ENCODE measurements around the gene TIAM1.

The TIAM1 gene

DNA sequence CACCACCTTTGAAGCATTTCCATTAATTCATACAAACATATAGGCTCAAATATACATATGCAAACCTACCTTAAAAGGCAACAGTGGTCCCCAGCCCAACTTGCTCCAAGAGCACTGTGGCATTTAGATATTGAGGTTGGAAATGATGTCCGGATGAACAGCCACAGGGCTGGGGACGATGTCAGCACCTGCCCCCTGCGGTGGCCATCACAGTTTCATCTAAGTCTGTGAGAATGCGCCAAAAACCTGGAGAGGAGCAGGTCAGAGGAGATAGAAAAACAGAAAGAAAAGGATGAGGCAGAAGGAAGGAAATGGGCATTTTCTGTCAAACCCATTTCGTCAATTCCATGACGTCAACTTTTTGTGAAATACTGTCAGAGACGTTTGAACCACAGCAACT is 67.4 kb downstream of the TIAM1 start:
- no peaks in the 10 kb centered on the region for H3K36me3 ChIP-seq (ENCODE audit: control insufficient read depth, insufficient read depth, low read length)
- no peak overlapping the region for H3K4me3 ChIP-seq (ENCODE audit: low read length)
- H3K27me3 ChIP-seq (ENCODE audit: control insufficient read depth, insufficient read depth, low read length) = no peaks in the 10 kb centered on the region
- peaks cover 16% of the 10 kb centered on the region for H3K4me1 ChIP-seq (ENCODE audit: control insufficient read depth, insufficient read depth, low read length)
- H3K9ac ChIP-seq (ENCODE audit: low read length) = no peak overlapping the region
- H3K9me3 ChIP-seq (ENCODE audit: control insufficient read depth, low read length) = no peaks in the 10 kb centered on the region

DNA sequence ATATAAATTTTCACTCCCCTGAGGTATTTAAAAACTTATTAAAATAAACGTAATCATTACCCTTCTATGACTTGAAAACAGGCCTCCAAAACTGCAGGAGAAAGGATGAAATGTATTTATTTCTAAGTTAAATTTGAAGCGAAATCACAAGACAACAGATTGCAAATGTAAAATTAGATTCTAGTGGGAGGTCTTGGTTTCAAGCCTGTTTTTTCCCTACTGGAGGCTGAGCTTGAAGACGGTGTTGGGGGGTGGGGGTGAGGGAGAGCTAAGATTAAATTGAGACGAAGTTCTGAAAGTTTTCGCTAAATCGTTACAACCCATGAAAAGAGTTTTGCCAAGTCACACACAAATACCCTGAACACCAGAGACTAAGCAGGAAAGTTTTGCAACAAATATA is 68.2 kb downstream of the TIAM1 start:
- Histone ChIP-seq H3K4me3 (ENCODE audit: low read length) (no peak overlapping the region), H3K27me3 (ENCODE audit: control insufficient read depth, insufficient read depth, low read length) (no peaks in the 10 kb centered on the region), H3K9ac (ENCODE audit: low read length) (no peak overlapping the region), H3K4me1 (ENCODE audit: control insufficient read depth, insufficient read depth, low read length) (peaks cover 16% of the 10 kb centered on the region), H3K9me3 (ENCODE audit: control insufficient read depth, low read length) (no peaks in the 10 kb centered on the region), H3K36me3 (ENCODE audit: control insufficient read depth, insufficient read depth, low read length) (no peaks in the 10 kb centered on the region)

- H3K9ac ChIP-seq (ENCODE audit: low read length) = no peak overlapping the region
- H3K9me3 ChIP-seq (ENCODE audit: control insufficient read depth, low read length) = no peaks in the 10 kb centered on the region
- H3K36me3 ChIP-seq (ENCODE audit: control insufficient read depth, insufficient read depth, low read length) = no peaks in the 10 kb centered on the region
- H3K27me3 ChIP-seq (ENCODE audit: control insufficient read depth, insufficient read depth, low read length) = no peaks in the 10 kb centered on the region
- peaks cover 11% of the 10 kb centered on the region for H3K4me1 ChIP-seq (ENCODE audit: control insufficient read depth, insufficient read depth, low read length)
- H3K4me3 ChIP-seq (ENCODE audit: low read length) = no peak overlapping the region
Observed at GRCh38 chr21:31273278-31273677, 70.8 kb downstream of the TIAM1 start.

DNA sequence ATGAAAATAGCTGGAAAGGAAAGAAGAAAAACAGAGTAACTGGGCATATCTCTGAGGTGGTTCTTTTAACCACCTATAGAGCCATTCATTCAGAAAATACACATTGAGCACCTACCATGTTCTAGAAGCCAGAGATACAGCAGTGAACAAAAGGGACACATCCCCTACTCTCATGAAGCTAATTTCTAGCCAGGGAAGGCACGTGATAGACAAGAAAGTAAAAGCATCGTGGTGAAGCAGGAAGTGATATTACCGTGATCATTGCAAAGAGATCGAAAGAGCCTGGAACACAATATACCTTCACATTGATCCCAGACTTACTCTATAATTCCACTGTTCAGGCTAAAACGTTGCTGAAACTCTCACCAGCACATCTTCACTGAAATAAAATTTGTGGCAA is 76.0 kb downstream of the TIAM1 start:
- Histone ChIP-seq H3K36me3 (ENCODE audit: control insufficient read depth, insufficient read depth, low read length) (no peaks in the 10 kb centered on the region), H3K4me3 (ENCODE audit: low read length) (peak overlapping the region; percentile 10), H3K9ac (ENCODE audit: low read length) (peak overlapping the region; percentile 15), H3K4me1 (ENCODE audit: control insufficient read depth, insufficient read depth, low read length) (no peaks in the 10 kb centered on the region), H3K9me3 (ENCODE audit: control insufficient read depth, low read length) (no peaks in the 10 kb centered on the region), H3K27me3 (ENCODE audit: control insufficient read depth, insufficient read depth, low read length) (no peaks in the 10 kb centered on the region)

DNA sequence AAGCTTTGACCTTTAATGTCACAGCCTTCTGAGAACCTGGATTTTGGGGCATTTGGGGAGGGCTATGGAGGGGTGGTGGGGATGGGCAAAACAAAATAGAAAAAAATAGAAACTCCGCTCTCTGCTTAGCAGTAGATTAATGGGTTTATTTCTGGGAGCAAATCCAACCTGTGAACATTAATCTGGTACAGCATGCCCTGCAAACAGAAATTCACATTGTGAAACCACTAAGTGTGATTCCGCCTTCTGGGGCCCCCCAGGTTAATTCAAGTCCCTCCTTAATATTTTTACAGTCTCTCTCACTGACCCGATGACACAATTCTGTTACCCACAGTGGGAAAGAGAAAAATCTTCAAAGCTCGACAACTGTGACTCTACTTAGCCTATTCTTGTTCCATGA is 76.4 kb downstream of the TIAM1 start:
- H3K9ac ChIP-seq (ENCODE audit: low read length) = peak overlapping the region; percentile 15
- no peaks in the 10 kb centered on the region for H3K36me3 ChIP-seq (ENCODE audit: control insufficient read depth, insufficient read depth, low read length)
- H3K9me3 ChIP-seq (ENCODE audit: control insufficient read depth, low read length) = no peaks in the 10 kb centered on the region
- H3K4me1 ChIP-seq (ENCODE audit: control insufficient read depth, insufficient read depth, low read length) = no peaks in the 10 kb centered on the region
- peak overlapping the region; percentile 10 for H3K4me3 ChIP-seq (ENCODE audit: low read length)
- no peaks in the 10 kb centered on the region for H3K27me3 ChIP-seq (ENCODE audit: control insufficient read depth, insufficient read depth, low read length)

- H3K4me1 ChIP-seq (ENCODE audit: control insufficient read depth, insufficient read depth, low read length) = no peaks in the 10 kb centered on the region
- no peaks in the 10 kb centered on the region for H3K27me3 ChIP-seq (ENCODE audit: control insufficient read depth, insufficient read depth, low read length)
- H3K9ac ChIP-seq (ENCODE audit: low read length) = no peak overlapping the region
- no peak overlapping the region for H3K4me3 ChIP-seq (ENCODE audit: low read length)
- H3K9me3 ChIP-seq (ENCODE audit: control insufficient read depth, low read length) = no peaks in the 10 kb centered on the region
- H3K36me3 ChIP-seq (ENCODE audit: control insufficient read depth, insufficient read depth, low read length) = no peaks in the 10 kb centered on the region
Observed at GRCh38 chr21:31266241-31266640, 77.8 kb downstream of the TIAM1 start.

- Histone ChIP-seq H3K9me3 (ENCODE audit: control insufficient read depth, low read length) (no peaks in the 10 kb centered on the region), H3K9ac (ENCODE audit: low read length) (no peak overlapping the region), H3K4me3 (ENCODE audit: low read length) (no peak overlapping the region), H3K36me3 (ENCODE audit: control insufficient read depth, insufficient read depth, low read length) (no peaks in the 10 kb centered on the region), H3K4me1 (ENCODE audit: control insufficient read depth, insufficient read depth, low read length) (no peaks in the 10 kb centered on the region), H3K27me3 (ENCODE audit: control insufficient read depth, insufficient read depth, low read length) (no peaks in the 10 kb centered on the region)
Observed at GRCh38 chr21:31265366-31266013, 78.6 kb downstream of the TIAM1 start.

GRCh38 chr21:31264574-31264973 is 79.5 kb downstream of the TIAM1 start:
- H3K9me3 ChIP-seq (ENCODE audit: control insufficient read depth, low read length) = no peaks in the 10 kb centered on the region
- no peaks in the 10 kb centered on the region for H3K4me1 ChIP-seq (ENCODE audit: control insufficient read depth, insufficient read depth, low read length)
- H3K27me3 ChIP-seq (ENCODE audit: control insufficient read depth, insufficient read depth, low read length) = no peaks in the 10 kb centered on the region
- H3K36me3 ChIP-seq (ENCODE audit: control insufficient read depth, insufficient read depth, low read length) = no peaks in the 10 kb centered on the region
- H3K9ac ChIP-seq (ENCODE audit: low read length) = no peak overlapping the region
- no peak overlapping the region for H3K4me3 ChIP-seq (ENCODE audit: low read length)

DNA sequence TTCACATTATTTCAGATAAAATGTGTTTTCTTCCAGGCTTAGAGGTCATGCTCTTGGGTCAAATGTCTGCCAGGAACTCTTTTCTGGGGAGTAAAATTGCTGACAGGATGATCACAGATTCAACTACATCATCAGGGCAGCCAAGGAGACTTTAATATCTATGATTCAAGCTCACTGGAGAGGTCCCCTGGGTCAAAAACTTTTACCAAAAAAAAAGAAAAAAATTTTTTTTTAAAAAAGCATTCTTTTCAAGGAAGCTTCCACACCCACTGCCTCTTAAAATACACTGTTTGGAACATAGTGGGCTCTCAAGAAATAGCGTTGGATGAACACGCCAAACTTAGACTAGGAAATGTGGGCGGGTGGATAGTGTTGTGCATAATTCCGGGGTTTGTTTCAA is 81.3 kb downstream of the TIAM1 start:
- Histone ChIP-seq H3K9me3 (ENCODE audit: control insufficient read depth, low read length) (no peaks in the 10 kb centered on the region), H3K36me3 (ENCODE audit: control insufficient read depth, insufficient read depth, low read length) (no peaks in the 10 kb centered on the region), H3K4me1 (ENCODE audit: control insufficient read depth, insufficient read depth, low read length) (no peaks in the 10 kb centered on the region), H3K9ac (ENCODE audit: low read length) (no peak overlapping the region), H3K27me3 (ENCODE audit: control insufficient read depth, insufficient read depth, low read length) (no peaks in the 10 kb centered on the region), H3K4me3 (ENCODE audit: low read length) (no peak overlapping the region)

DNA sequence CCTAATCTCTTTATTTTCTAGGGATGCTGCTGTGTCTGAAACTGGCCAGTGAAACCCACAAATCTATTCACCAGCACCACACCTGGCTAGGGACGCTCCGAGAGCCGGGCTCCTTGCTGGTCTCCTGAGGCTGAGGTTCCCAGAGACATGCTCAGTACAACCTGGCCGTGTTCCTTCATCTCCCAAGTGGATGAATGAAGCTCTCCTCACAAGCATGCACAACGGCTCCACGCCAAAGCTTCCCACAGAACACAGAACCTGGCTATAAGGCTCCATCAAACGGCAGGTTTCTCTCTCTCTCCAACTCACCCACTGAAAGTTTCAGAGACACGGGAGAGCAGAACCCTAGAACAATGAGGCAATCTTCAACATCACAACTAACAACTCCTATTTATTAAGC is 82.3 kb downstream of the TIAM1 start:
- Histone ChIP-seq H3K4me3 (ENCODE audit: low read length) (no peak overlapping the region), H3K9me3 (ENCODE audit: control insufficient read depth, low read length) (no peaks in the 10 kb centered on the region), H3K36me3 (ENCODE audit: control insufficient read depth, insufficient read depth, low read length) (no peaks in the 10 kb centered on the region), H3K9ac (ENCODE audit: low read length) (no peak overlapping the region), H3K27me3 (ENCODE audit: control insufficient read depth, insufficient read depth, low read length) (no peaks in the 10 kb centered on the region), H3K4me1 (ENCODE audit: control insufficient read depth, insufficient read depth, low read length) (no peaks in the 10 kb centered on the region)

DNA sequence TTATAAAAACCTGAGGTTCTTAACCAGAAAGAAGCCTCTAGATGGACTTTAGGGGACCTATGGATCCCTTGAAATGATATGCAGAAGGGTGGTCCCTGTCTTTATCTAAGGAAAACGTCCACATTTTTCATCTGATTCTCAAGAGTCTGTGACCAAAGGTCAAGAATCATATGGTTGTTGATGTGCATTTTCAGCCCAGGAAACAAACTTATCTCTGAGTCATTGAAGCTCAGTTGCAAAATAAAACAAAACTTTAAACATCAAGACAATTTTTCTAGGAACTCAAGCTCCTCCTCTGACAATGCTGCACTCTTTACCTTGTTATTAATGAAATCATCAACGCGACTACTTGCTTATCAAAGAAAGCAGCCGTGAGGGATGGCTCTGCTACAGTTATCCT is 83.3 kb downstream of the TIAM1 start:
- no peak overlapping the region for H3K9ac ChIP-seq (ENCODE audit: low read length)
- no peaks in the 10 kb centered on the region for H3K36me3 ChIP-seq (ENCODE audit: control insufficient read depth, insufficient read depth, low read length)
- no peak overlapping the region for H3K4me3 ChIP-seq (ENCODE audit: low read length)
- H3K4me1 ChIP-seq (ENCODE audit: control insufficient read depth, insufficient read depth, low read length) = no peaks in the 10 kb centered on the region
- no peaks in the 10 kb centered on the region for H3K27me3 ChIP-seq (ENCODE audit: control insufficient read depth, insufficient read depth, low read length)
- no peaks in the 10 kb centered on the region for H3K9me3 ChIP-seq (ENCODE audit: control insufficient read depth, low read length)

DNA sequence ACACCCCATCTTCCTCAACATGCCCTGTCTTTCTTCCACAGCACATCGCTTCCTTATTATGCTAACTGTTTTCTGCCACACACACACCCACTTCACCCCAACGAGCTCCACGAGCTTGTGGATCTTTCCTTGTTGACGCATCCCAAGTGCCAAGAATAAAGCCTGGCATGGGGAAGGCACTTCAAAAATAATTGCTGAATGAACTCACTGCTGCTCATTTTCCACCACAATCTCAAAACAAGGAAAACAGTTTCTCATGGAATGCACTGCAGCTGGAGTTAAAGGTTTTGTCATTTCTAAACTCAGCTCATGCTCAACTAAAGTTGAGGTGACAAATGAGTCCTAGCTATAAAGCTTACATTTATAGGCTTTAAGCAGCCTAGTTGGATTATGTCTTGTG is 86.0 kb downstream of the TIAM1 start:
- Histone ChIP-seq H3K4me3 (ENCODE audit: low read length) (no peak overlapping the region), H3K9ac (ENCODE audit: low read length) (no peak overlapping the region), H3K4me1 (ENCODE audit: control insufficient read depth, insufficient read depth, low read length) (no peaks in the 10 kb centered on the region), H3K27me3 (ENCODE audit: control insufficient read depth, insufficient read depth, low read length) (no peaks in the 10 kb centered on the region), H3K9me3 (ENCODE audit: control insufficient read depth, low read length) (no peaks in the 10 kb centered on the region), H3K36me3 (ENCODE audit: control insufficient read depth, insufficient read depth, low read length) (no peaks in the 10 kb centered on the region)

DNA sequence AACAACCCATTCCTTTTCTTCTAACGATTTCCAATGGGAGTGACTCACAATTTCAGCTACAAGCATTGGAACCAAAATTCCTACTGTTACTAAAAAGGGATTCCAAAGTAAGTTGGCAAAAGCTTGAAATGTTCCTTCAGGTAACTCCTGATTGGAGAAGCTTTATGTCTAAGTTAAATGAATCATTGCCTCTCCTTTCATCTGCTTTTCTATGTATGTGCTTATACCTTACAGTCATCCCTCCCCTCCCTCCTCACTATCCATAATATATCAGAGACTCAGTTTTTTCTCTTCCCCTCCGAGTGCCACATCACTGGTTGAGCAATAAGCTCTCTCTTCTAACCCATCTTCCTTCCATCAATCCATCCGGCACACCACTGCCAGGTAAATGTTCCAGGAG is 86.8 kb downstream of the TIAM1 start:
- Histone ChIP-seq H3K9ac (ENCODE audit: low read length) (no peak overlapping the region), H3K36me3 (ENCODE audit: control insufficient read depth, insufficient read depth, low read length) (no peaks in the 10 kb centered on the region), H3K27me3 (ENCODE audit: control insufficient read depth, insufficient read depth, low read length) (no peaks in the 10 kb centered on the region), H3K4me3 (ENCODE audit: low read length) (no peak overlapping the region), H3K4me1 (ENCODE audit: control insufficient read depth, insufficient read depth, low read length) (no peaks in the 10 kb centered on the region), H3K9me3 (ENCODE audit: control insufficient read depth, low read length) (no peaks in the 10 kb centered on the region)

Data from mucosa of stomach (tissue), 1 donor.